ENCODE results near the gene DPF1. TPM values are rescaled to one million over a fixed set of nuclear protein-coding genes. Genes with fewer than 3 reads are reported as not detected.

DPF1 gene
- not detected for total RNA-seq

GRCh38 chr19:38224014-38224862 is at the start of gene DPF1:
Gene DPF1, minus strand, starts transcription at chr19:38224222. Its CDS starts 80 bp downstream, at chr19:38224142.
- TF ChIP-seq, protein P1, sequence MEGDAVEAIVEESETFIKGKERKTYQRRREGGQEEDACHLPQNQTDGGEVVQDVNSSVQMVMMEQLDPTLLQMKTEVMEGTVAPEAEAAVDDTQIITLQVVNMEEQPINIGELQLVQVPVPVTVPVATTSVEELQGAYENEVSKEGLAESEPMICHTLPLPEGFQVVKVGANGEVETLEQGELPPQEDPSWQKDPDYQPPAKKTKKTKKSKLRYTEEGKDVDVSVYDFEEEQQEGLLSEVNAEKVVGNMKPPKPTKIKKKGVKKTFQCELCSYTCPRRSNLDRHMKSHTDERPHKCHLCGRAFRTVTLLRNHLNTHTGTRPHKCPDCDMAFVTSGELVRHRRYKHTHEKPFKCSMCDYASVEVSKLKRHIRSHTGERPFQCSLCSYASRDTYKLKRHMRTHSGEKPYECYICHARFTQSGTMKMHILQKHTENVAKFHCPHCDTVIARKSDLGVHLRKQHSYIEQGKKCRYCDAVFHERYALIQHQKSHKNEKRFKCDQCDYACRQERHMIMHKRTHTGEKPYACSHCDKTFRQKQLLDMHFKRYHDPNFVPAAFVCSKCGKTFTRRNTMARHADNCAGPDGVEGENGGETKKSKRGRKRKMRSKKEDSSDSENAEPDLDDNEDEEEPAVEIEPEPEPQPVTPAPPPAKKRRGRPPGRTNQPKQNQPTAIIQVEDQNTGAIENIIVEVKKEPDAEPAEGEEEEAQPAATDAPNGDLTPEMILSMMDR (IDR thresholded peaks at IDR 0.05), result no peak
- Histone ChIP-seq H3K4me1 (peaks cover 0 to 22% of the 10 kb centered on the region in 2 donors), H3K9me3 (no peaks in the 10 kb centered on the region), H3K27ac (no peak within 1 kb of the TSS), H3K27me3 (peaks cover 5 to 21% of the 10 kb centered on the region in 2 donors), H3K36me3 (no peaks in the 10 kb centered on the region), H3K4me3 (peak within 1 kb of the TSS; percentile 23 to 49)
- DNase-seq (ENCODE audit: low spot score), result no peak

DNA sequence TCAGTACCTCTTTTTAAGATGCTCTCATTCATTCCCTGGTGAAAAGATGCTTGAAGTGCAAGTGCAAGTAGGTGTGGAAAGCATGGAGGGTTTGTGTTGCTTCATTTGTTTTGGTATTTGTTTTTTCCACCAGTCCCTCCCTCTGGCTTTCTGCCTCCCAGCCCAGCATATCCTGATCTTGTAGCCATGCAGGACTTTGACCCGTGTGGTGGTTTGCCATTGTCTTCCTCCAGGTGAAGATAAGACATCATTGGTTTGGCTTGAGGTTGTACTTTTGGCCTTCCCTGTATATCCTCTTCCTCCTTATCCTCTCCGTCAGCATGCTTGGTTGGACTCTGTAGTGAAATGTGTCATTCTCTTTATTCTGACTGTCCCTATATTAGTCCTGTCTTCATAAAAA is 49.5 kb upstream of the DPF1 start:
- H3K27ac ChIP-seq, result no peak overlapping the region
- no peak overlapping the region for H3K4me3 ChIP-seq
- H3K27me3 ChIP-seq, result no peaks in the 10 kb centered on the region
- no peak for DNase-seq (ENCODE audit: low spot score)
- H3K9me3 ChIP-seq, result no peaks in the 10 kb centered on the region
- no peaks in the 10 kb centered on the region for H3K36me3 ChIP-seq
- TF ChIP-seq, protein P1 (IDR thresholded peaks at IDR 0.05), result no peak
- peaks cover 0 to 42% of the 10 kb centered on the region in 2 donors for H3K4me1 ChIP-seq

DNA sequence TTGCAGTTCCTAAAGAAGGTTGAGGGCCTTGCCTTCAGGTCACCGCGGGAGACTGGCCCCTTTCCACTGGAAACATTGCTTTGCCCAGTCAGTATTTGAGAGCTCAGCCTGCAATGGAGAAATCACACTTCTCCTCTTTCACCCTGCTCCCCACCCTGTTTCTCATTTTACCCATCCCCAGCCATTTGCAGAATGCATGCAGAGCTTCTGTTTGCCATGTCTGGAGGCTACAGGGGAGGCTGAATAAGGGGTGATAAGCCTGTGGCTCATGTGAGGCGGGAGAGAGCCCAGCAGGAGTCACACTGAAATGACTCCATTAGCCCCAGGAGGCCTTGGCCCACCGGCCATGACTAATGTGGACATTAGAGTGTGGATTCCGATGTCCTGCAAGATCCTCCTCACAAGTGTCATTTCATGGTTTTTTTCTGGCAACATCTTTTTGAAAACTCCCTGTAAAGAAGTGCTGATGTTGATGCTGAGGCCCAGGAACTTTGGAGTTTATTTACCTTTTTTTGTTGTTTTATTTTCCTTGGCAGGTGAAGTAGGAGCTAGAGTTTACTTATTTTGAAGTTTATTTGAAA is 46.7 kb upstream of the DPF1 start:
- Histone ChIP-seq H3K4me1 (peaks cover 0 to 14% of the 10 kb centered on the region in 2 donors), H3K4me3 (no peak overlapping the region), H3K9me3 (no peaks in the 10 kb centered on the region), H3K27ac (no peak overlapping the region), H3K36me3 (no peaks in the 10 kb centered on the region), H3K27me3 (no peaks in the 10 kb centered on the region)
- TF ChIP-seq, protein P1 (IDR thresholded peaks at IDR 0.05), result no peak
- DNase-seq (ENCODE audit: low spot score), result no peak

DNA sequence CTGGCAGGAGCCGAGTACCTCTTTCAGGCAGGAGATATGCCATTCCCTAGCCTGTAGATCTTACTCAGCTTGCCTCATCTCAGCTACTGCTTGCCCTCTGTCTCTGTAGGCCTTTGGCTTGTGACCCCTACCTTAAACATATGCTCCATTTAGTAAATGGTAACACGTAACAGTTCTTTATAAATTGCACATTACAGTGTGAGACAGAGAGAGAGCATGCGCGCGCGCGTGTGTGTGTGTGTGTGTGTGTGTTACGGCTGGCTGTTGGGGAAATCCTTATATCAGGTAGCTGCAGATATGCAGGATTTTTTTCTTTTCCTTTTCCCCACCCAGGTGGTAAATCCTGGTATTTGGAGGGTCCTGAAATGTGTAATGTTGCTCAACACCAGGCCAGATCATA is 44.5 kb upstream of the DPF1 start:
- TF ChIP-seq, protein P1 (IDR thresholded peaks at IDR 0.05), result no peak
- H3K27me3 ChIP-seq, result no peaks in the 10 kb centered on the region
- H3K36me3 ChIP-seq, result no peaks in the 10 kb centered on the region
- H3K4me1 ChIP-seq, result peaks cover 0 to 17% of the 10 kb centered on the region in 2 donors
- no peak overlapping the region for H3K4me3 ChIP-seq
- DNase-seq (ENCODE audit: low spot score), result no peak
- H3K9me3 ChIP-seq, result no peaks in the 10 kb centered on the region
- H3K27ac ChIP-seq, result no peak overlapping the region

DNA sequence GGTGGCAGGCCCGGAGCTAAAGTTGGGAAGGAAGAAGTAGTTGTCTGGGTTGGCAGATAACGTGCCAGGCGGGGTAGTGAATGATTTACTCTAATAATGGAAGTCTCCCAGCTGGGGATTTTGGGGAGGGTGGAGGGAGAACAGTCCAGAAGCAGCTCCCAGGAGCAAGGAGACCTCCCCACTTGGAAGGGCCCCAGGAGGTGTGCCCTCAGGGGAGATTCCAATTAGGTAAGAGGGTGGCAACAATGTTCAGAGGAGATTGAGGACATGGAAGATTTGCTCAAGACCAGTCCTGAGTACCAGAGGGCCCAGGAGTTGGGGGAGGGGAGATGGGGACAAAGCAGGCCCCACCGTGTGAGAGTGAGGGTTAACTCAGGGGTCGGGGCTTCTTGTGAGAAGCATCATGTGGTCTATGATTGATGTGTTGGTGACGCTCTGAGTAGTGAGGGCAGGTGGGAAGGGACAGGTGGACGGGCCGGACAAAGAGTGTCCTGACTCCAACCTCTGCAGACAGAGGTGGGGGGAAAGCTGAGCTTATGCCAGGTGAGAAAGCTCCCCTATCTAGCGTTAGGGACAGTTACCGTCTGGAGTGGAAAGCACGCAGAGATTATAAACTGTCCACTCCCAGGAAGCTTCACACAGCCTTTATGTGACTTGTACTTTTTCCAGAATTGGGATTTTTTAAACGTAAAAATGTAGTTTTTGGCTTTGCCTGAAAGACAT is 43.9 kb upstream of the DPF1 start:
- H3K27ac ChIP-seq, result no peak overlapping the region

More for the DNA sequence above, 43.9 kb upstream of the DPF1 start:
- H3K9me3 ChIP-seq, result no peaks in the 10 kb centered on the region
- H3K4me1 ChIP-seq, result peaks cover 0 to 18% of the 10 kb centered on the region in 2 donors
- H3K4me3 ChIP-seq, result no peak overlapping the region
- no peaks in the 10 kb centered on the region for H3K36me3 ChIP-seq
- TF ChIP-seq, protein P1 (IDR thresholded peaks at IDR 0.05), result no peak
- no peak for DNase-seq (ENCODE audit: low spot score)
- no peaks in the 10 kb centered on the region for H3K27me3 ChIP-seq
